Adrenal gland (tissue), 12 donors: Measurements from ENCODE around the gene TBC1D30. TPM values are rescaled to one million over a fixed set of nuclear protein-coding genes. Genes with fewer than 3 reads are reported as not detected.
"Not testable (repeated sequence)": the region's sequence is repeated elsewhere in the genome, so short reads cannot be mapped to it uniquely, and the experiment has no call there.

Experiments used
- DNase-seq, 7 donors: peaks; one replicate each; pipeline ENCODE4 v3.0.0-alpha.2; 2019 to 2020
- H3K27ac ChIP-seq, 5 donors: fragments of 200-600 bp; sonication (generic) in 4 of 5; 1 replicate in 3 of 5; 2 replicates in 2 of 5; pipeline versions ENCODE4 v1.5.1 to v1.8.0; 2016 to 2020; ENCODE audit warnings: mild to moderate bottlenecking in 1 of 5
- H3K27me3 ChIP-seq: fragments of 200-600 bp; 2 replicates; pipeline ENCODE4 v1.8.0; 2021
- H3K36me3 ChIP-seq, 2 donors: fragments of 200-600 bp; replicated peaks in 1 of 2; 1 replicate in 1 of 2; 2 replicates in 1 of 2; pipeline versions ENCODE4 v1.5.1 to v1.8.0; 2018 to 2022
- H3K4me1 ChIP-seq, 2 donors: fragments of 200-600 bp; replicated peaks in 1 of 2; 1 replicate in 1 of 2; 2 replicates in 1 of 2; pipeline versions ENCODE4 v1.5.1 to v1.8.0; 2018 to 2021
- H3K4me3 ChIP-seq, 4 donors: fragments of 200-600 bp; sonication (generic) in 3 of 4; one replicate each; pipeline ENCODE4 v1.5.1; 2016 to 2018
- H3K9me3 ChIP-seq, 3 donors: fragments of 200-600 bp; sonication (generic) in 1 of 3; replicated peaks in 1 of 3; 1 replicate in 2 of 3; 2 replicates in 1 of 3; pipeline versions ENCODE4 v1.5.1 to v1.8.0; 2016 to 2021
- POLR2A ChIP-seq, 2 donors: fragments of 450-650 bp; IDR thresholded peaks; one replicate each; pipeline ENCODE4 v1.6.1; 2017; ENCODE audit warnings: antibody characterized with exemption in 2 of 2, mild to moderate bottlenecking in 2 of 2, moderate library complexity in 1 of 2
- WGBS, 4 donors: extraction: QIAGEN DNeasy Blood & Tissue Kit in 2 of 4; methylation state at CpG; one replicate each; pipeline versions ENCODE4 v1.1.5 to v1.1.7; 2013 to 2017; 5-methylcytosine and 5-hydroxymethylcytosine counted together
- intact Hi-C, 2 donors: fragments of 100-400 bp; cut with DNase I; formaldehyde crosslinking; loops; one replicate each; pipeline versions ENCODE4 v1.14.1 to v1.15.0; 2022 to 2023
- polyA plus RNA-seq, 3 donors: library from polyadenylated mRNA; stranded (reverse); fragments of 200-250 nt in 2 of 3; fragments of 350-450 nt in 1 of 3; fragmentation: Illumina TruSeq in 1 of 3; extraction: RNeasy Lipid Tissue Mini Kit (QIAGEN cat#74804) in 1 of 3; gene quantifications; one replicate each; pipeline ENCODE4 v1.2.3, GENCODE V29; 2013 to 2014
- total RNA-seq, 9 donors: library from RNA; depleted of rRNA in 4 of 9; stranded (reverse); fragments of >200 nt in 4 of 9; fragments of 120-200 nt in 1 of 9; fragmentation: NEBNext Ultra II Directional in 1 of 9; extraction: Animal tissue kit (Norgen Biotek cat#: 25700) in 1 of 9; gene quantifications; one replicate each; pipeline versions ENCODE4 v1.1.0 to v1.2.4, GENCODE V29; 2013 to 2023
- TF ChIP-seq, protein P1 (sequence below), 6 experiments: fragments of 450-650 bp in 4 of 6; fragments of 200-600 bp in 2 of 6; sonication (generic) in 1 of 6; IDR thresholded peaks; 1 replicate in 5 of 6; 2 replicates in 1 of 6; pipeline versions ENCODE4 v1.5.1 to v1.8.0; 2016 to 2021; ENCODE audit warnings: antibody characterized with exemption in 6 of 6, mild to moderate bottlenecking in 2 of 6, moderate library complexity in 1 of 6
- donor health status: healthy with polysubstance abuse.
- donor health status: Bipolar disorder and iron deficiency.
- donor health status: DM: yes; HTN: yes; CAD: no.
- donor health status: DM: no; HTN: no; CAD: no.
- donor health status: DM: no; HTN: no; CAD: no.
- donor health status: DM: yes; HTN: yes; CAD: no.

The TBC1D30 gene
- total and polyA plus RNA-seq, 12 donors, result 1.2 to 13.3 (median 3.9) TPM

DNA sequence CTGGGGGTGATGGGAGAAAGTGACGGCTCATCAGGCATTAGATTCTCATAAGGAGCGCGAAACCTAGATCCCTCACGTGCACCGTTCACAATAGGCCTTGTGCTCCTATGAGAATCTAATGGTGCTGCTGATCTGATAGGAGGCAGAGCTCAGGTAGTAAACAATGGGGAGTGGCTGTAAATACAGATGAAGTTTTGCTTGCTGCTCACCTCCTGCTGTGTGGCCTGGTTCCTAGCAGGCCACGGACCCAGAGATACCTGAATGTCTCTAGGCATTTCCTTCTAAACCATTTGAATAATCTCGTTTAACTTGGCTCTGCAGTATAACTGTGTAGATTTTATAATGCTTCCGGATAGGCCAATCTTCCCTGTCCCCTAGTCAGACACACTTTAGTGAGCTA lies 13.0 kb downstream of the TBC1D30 start:
- no peak overlapping the region for H3K27ac ChIP-seq
- intact Hi-C loops, result no loop called here
- H3K9me3 ChIP-seq, result no peaks in the 10 kb centered on the region
- H3K4me3 ChIP-seq, result no peak overlapping the region
- WGBS, 4 donors, result 86 to 94% (median 91%) methylated on average over 8 of the region's 8 CpGs
- no peak for DNase-seq
- H3K36me3 ChIP-seq, result no peaks in the 10 kb centered on the region
- no peaks in the 10 kb centered on the region for H3K27me3 ChIP-seq
- H3K4me1 ChIP-seq, result no peaks in the 10 kb centered on the region
- TF ChIP-seq POLR2A (IDR thresholded peaks at IDR 0.05), result no peak
- TF ChIP-seq, protein P1, sequence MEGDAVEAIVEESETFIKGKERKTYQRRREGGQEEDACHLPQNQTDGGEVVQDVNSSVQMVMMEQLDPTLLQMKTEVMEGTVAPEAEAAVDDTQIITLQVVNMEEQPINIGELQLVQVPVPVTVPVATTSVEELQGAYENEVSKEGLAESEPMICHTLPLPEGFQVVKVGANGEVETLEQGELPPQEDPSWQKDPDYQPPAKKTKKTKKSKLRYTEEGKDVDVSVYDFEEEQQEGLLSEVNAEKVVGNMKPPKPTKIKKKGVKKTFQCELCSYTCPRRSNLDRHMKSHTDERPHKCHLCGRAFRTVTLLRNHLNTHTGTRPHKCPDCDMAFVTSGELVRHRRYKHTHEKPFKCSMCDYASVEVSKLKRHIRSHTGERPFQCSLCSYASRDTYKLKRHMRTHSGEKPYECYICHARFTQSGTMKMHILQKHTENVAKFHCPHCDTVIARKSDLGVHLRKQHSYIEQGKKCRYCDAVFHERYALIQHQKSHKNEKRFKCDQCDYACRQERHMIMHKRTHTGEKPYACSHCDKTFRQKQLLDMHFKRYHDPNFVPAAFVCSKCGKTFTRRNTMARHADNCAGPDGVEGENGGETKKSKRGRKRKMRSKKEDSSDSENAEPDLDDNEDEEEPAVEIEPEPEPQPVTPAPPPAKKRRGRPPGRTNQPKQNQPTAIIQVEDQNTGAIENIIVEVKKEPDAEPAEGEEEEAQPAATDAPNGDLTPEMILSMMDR (IDR thresholded peaks at IDR 0.05), result no peak

DNA sequence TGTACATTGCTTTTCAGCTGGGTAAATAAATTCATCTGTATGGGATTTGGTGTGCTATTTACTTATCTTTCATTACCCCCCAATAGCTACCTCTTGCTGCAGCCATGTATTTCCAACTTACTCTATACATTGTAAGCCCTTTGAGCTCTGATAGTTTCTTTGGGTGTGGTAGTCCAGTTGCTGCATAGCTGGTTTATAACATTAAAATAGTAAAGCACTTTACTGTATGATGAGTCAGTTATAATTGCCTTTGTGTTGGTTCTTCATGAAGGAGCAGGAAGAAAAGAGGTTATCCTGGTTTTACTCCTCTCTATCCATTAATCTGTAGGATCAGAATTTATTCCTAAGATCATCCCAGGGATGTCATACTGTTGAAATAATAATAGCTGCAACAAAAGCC lies 15.7 kb downstream of the TBC1D30 start:
- no peaks in the 10 kb centered on the region for H3K9me3 ChIP-seq
- intact Hi-C loops, result no loop called here
- no peak overlapping the region for H3K27ac ChIP-seq
- no peak for DNase-seq
- H3K36me3 ChIP-seq, result no peaks in the 10 kb centered on the region
- no peaks in the 10 kb centered on the region for H3K27me3 ChIP-seq
- no peaks in the 10 kb centered on the region for H3K4me1 ChIP-seq
- no peak for TF ChIP-seq POLR2A (IDR thresholded peaks at IDR 0.05)
- TF ChIP-seq, protein P1 (IDR thresholded peaks at IDR 0.05), result no peak
- H3K4me3 ChIP-seq, result no peak overlapping the region

DNA sequence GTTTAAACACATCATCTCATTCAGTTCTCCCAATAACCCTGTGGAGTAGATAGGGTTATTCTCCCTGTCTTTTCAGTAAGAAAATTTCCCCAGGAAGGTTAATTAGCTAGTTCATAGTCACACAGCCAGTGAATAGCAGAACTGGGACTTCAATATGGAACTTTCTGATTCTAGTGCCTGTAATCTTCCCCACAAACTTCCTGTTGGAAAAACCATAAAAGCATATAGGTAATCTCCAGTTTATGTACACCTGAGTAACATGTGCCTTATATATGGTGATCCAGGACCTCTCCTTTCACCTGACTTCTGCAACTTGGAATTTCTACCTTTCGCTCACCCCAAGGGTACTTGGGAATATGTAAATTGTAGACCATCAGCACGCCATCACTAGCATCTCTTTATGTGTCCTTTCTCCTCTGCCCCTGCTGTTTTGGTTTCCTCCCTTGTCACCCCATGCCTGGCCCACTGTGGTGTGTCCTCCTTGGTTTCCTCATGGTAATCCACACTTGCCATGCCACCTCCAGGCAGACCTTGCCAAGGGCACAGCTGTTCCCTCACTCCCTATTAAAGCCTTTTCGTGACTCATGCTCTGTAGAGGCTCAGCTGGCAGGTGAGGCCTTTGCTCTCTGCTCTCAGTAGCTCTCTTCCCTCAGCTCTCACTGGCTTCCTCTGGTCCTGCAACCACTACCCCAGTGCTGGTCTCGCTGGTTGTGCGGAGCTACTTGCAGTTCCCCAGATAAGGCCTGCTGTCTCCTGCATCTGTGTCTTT lies 16.7 kb downstream of the TBC1D30 start:
- no peak for TF ChIP-seq POLR2A (IDR thresholded peaks at IDR 0.05)
- TF ChIP-seq, protein P1 (IDR thresholded peaks at IDR 0.05), result no peak
- no peak for DNase-seq
- H3K4me3 ChIP-seq, result no peak overlapping the region
- H3K4me1 ChIP-seq, result no peaks in the 10 kb centered on the region
- no peak overlapping the region for H3K27ac ChIP-seq
- H3K9me3 ChIP-seq, result no peaks in the 10 kb centered on the region
- H3K27me3 ChIP-seq, result no peaks in the 10 kb centered on the region
- intact Hi-C loops, result no loop called here
- no peaks in the 10 kb centered on the region for H3K36me3 ChIP-seq
- 90 to 98% (median 96%) methylated on average over 5 of the region's 5 CpGs for WGBS, 4 donors

DNA sequence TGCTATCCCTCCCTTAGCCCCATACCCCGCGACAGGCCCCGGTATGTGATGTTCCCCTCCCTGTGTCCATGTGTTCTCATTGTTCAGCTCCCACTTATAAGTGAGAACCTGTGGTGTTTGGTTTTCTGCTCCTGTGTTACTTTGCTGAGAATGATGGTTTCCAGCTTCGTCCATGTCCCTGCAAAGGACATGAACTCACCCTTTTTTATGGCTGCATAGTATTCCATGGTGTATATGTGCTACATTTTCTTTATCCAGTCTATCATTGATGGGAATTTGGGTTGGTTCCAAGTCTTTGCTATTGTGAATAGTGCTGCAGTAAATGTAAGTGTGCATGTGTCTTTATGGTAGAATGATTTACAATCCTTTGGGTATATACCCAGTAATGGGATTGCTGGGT lies 24.0 kb downstream of the TBC1D30 start:
- H3K27me3 ChIP-seq, intact Hi-C loops, H3K4me3 ChIP-seq, H3K9me3 ChIP-seq, DNase-seq, H3K4me1 ChIP-seq, H3K36me3 ChIP-seq, H3K27ac ChIP-seq: not testable (repeated sequence)
- WGBS, 4 donors, result 89 to 97% (median 91%) methylated on average over 4 of the region's 4 CpGs
